ENCODE measurements around the gene CENPVL3. TPM values are rescaled to one million over a fixed set of nuclear protein-coding genes. Genes with fewer than 3 reads are reported as not detected.

Gene CENPVL3
- total and polyA plus RNA-seq, 2 experiments from 2014 or later: 4.4 to 4.8 TPM

GRCh38 chrX:51569561-51569960, 49.2 kb downstream of the CENPVL3 start (continued):
- TF ChIP-seq ZNF462 (CRISPR knock-in tag; IDR thresholded peaks at IDR 0.05): no peak
- TF ChIP-seq ETS1 (IDR thresholded peaks at IDR 0.05): no peak
- TF ChIP-seq JUNB (IDR thresholded peaks at IDR 0.05; ENCODE audit: unreplicated experiment): no peak
- no peak for TF ChIP-seq CTCF (conservative IDR thresholded peaks at IDR 0.05; ENCODE audit: low read depth in 2 of 2)
- no peak for TF ChIP-seq STAT1 (IDR thresholded peaks at IDR 0.05; ENCODE audit: unreplicated experiment)
- TF ChIP-seq NANOG (IDR thresholded peaks at IDR 0.05; ENCODE audit: borderline replicate concordance): no peak
- no peak for TF ChIP-seq EZH2 (IDR thresholded peaks at IDR 0.05; ENCODE audit: low read depth, unreplicated experiment)
- TF ChIP-seq ZNF114 (CRISPR knock-in tag; IDR thresholded peaks at IDR 0.05): no peak
- no peak for TF ChIP-seq CREB1 (CRISPR knock-in tag; IDR thresholded peaks at IDR 0.05; ENCODE audit: low read depth)
- no peak for TF ChIP-seq EZH2phosphoT487 (IDR thresholded peaks at IDR 0.05; ENCODE audit: unreplicated experiment)
- TF ChIP-seq POLR2AphosphoS5 (IDR thresholded peaks at IDR 0.05; ENCODE audit: low read depth): no peak

Data from GM23338 (cell line).